HT-29 (cell line): ENCODE results near the gene TRAK1. TPM values are rescaled to one million over a fixed set of nuclear protein-coding genes. Genes with fewer than 3 reads are reported as not detected.
"Not testable (repeated sequence)": the region's sequence is repeated elsewhere in the genome, so short reads cannot be mapped to it uniquely, and the experiment has no call there.

Source experiments
- DNase-seq: peaks from one replicate; pipeline ENCODE4 v3.0.0-alpha.2; 2015; ENCODE audit warnings: low spot score
- total RNA-seq: library from RNA; depleted of rRNA; stranded (reverse); fragments of >200 nt; shearing (Covaris generic); gene quantifications from 2 replicates; pipeline ENCODE4 v1.2.3, GENCODE V29; 2014

The TRAK1 gene
- total RNA-seq, 1 experiment from 2014 or later = 186 TPM

GRCh38 chr3:42097566-42097946 is 6.4 kb downstream of the TRAK1 start:
- DNase-seq = no peak

- no peak for DNase-seq
These were observed 7.0 kb downstream of the TRAK1 start for GRCh38 chr3:42098171-42098570.

GRCh38 chr3:42099020-42099765 is 8.0 kb downstream of the TRAK1 start:
- DNase-seq = no peak

- no peak for DNase-seq
These were observed 9.9 kb downstream of the TRAK1 start for GRCh38 chr3:42101048-42101447.

GRCh38 chr3:42101481-42101880 is 10.3 kb downstream of the TRAK1 start:
- no peak for DNase-seq

- DNase-seq = no peak
These were observed 11.4 kb downstream of the TRAK1 start for GRCh38 chr3:42102571-42102970.

- DNase-seq = not testable (repeated sequence)
These were observed 12.9 kb downstream of the TRAK1 start for GRCh38 chr3:42103921-42104665.

- DNase-seq = not testable (repeated sequence)
These were observed 14.8 kb downstream of the TRAK1 start for GRCh38 chr3:42105994-42106393.

- DNase-seq = no peak
These were observed 15.5 kb downstream of the TRAK1 start for GRCh38 chr3:42106646-42107045.

- no peak for DNase-seq
These were observed 19.5 kb downstream of the TRAK1 start for GRCh38 chr3:42110631-42111030.

- DNase-seq = no peak
These were observed 23.1 kb downstream of the TRAK1 start for GRCh38 chr3:42114130-42114725.

- DNase-seq = no peak
These were observed 24.1 kb downstream of the TRAK1 start for GRCh38 chr3:42115215-42115614.

- DNase-seq = no peak
These were observed 24.8 kb downstream of the TRAK1 start for GRCh38 chr3:42115946-42116345.

- no peak for DNase-seq
These were observed 25.3 kb downstream of the TRAK1 start for GRCh38 chr3:42116466-42116865.

GRCh38 chr3:42117175-42118008 is 26.2 kb downstream of the TRAK1 start:
- no peak for DNase-seq

- peak; percentile 72 for DNase-seq
These were observed 27.7 kb downstream of the TRAK1 start for GRCh38 chr3:42118762-42119361.

GRCh38 chr3:42119561-42120355 is 28.6 kb downstream of the TRAK1 start:
- no peak for DNase-seq

GRCh38 chr3:42120866-42121265 is 29.7 kb downstream of the TRAK1 start:
- DNase-seq = no peak

- no peak for DNase-seq
These were observed 31.3 kb downstream of the TRAK1 start for GRCh38 chr3:42122261-42123011.
